WTC11 (cell line): ENCODE measurements around the gene MVP.

Experiments
- ATF1 ChIP-seq: sonication (generic); formaldehyde crosslinking; IDR thresholded peaks from 2 replicates; pipeline ENCODE4 v1.8.1; 2023; ENCODE audit warnings: mild to moderate bottlenecking, moderate library complexity, missing genetic modification reagents
- TF ChIP-seq, protein P1 (sequence below): sonication (generic); formaldehyde crosslinking; IDR thresholded peaks from 2 replicates; pipeline ENCODE4 v1.8.0; 2023; ENCODE audit warnings: missing genetic modification reagents, mild to moderate bottlenecking, borderline replicate concordance
- TF ChIP-seq, protein P2 (sequence below): sonication (generic); formaldehyde crosslinking; IDR thresholded peaks from 2 replicates; pipeline ENCODE4 v1.8.0; 2022; ENCODE audit warnings: mild to moderate bottlenecking, missing genetic modification reagents

DNA sequence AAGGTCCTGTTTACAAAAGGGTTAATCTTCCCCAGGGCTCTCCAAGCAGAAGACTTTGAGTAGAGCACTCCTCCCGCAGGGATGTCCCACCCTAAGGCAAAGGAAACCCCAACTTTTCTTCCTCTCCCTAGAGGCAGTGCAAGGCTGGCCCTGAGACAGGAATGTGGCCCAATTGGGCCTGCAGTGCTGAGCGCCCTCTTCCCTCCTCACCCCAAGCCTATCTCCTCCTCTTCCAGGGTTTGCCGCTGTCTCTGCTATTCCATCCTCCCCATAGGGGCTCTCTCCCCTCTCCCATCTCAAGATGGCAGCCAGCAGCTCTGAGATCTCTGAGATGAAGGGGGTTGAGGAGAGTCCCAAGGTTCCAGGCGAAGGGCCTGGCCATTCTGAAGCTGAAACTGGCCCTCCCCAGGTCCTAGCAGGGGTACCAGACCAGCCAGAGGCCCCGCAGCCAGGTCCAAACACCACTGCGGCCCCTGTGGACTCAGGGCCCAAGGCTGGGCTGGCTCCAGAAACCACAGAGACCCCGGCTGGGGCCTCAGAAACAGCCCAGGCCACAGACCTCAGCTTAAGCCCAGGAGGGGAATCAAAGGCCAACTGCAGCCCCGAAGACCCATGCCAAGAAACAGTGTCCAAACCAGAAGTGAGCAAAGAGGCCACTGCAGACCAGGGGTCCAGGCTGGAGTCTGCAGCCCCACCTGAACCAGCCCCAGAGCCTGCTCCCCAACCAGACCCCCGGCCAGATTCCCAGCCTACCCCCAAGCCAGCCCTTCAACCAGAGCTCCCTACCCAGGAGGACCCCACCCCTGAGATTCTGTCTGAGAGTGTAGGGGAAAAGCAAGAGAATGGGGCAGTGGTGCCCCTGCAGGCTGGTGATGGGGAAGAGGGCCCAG lies 7.3 kb upstream of the MVP start:
- TF ChIP-seq, protein P1, sequence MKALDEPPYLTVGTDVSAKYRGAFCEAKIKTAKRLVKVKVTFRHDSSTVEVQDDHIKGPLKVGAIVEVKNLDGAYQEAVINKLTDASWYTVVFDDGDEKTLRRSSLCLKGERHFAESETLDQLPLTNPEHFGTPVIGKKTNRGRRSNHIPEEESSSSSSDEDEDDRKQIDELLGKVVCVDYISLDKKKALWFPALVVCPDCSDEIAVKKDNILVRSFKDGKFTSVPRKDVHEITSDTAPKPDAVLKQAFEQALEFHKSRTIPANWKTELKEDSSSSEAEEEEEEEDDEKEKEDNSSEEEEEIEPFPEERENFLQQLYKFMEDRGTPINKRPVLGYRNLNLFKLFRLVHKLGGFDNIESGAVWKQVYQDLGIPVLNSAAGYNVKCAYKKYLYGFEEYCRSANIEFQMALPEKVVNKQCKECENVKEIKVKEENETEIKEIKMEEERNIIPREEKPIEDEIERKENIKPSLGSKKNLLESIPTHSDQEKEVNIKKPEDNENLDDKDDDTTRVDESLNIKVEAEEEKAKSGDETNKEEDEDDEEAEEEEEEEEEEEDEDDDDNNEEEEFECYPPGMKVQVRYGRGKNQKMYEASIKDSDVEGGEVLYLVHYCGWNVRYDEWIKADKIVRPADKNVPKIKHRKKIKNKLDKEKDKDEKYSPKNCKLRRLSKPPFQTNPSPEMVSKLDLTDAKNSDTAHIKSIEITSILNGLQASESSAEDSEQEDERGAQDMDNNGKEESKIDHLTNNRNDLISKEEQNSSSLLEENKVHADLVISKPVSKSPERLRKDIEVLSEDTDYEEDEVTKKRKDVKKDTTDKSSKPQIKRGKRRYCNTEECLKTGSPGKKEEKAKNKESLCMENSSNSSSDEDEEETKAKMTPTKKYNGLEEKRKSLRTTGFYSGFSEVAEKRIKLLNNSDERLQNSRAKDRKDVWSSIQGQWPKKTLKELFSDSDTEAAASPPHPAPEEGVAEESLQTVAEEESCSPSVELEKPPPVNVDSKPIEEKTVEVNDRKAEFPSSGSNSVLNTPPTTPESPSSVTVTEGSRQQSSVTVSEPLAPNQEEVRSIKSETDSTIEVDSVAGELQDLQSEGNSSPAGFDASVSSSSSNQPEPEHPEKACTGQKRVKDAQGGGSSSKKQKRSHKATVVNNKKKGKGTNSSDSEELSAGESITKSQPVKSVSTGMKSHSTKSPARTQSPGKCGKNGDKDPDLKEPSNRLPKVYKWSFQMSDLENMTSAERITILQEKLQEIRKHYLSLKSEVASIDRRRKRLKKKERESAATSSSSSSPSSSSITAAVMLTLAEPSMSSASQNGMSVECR (CRISPR knock-in tag) = no peak
- no peak for TF ChIP-seq ATF1 (CRISPR knock-in tag)
- TF ChIP-seq, protein P2, sequence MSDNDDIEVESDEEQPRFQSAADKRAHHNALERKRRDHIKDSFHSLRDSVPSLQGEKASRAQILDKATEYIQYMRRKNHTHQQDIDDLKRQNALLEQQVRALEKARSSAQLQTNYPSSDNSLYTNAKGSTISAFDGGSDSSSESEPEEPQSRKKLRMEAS (CRISPR knock-in tag) = no peak
